ENCODE results near the gene CRYBG1. TPM values are rescaled to one million over a fixed set of nuclear protein-coding genes. Genes with fewer than 3 reads are reported as not detected.

CRYBG1 gene
- 10 to 100 TPM; 37.4 to 50.7 TPM for total RNA-seq

DNA sequence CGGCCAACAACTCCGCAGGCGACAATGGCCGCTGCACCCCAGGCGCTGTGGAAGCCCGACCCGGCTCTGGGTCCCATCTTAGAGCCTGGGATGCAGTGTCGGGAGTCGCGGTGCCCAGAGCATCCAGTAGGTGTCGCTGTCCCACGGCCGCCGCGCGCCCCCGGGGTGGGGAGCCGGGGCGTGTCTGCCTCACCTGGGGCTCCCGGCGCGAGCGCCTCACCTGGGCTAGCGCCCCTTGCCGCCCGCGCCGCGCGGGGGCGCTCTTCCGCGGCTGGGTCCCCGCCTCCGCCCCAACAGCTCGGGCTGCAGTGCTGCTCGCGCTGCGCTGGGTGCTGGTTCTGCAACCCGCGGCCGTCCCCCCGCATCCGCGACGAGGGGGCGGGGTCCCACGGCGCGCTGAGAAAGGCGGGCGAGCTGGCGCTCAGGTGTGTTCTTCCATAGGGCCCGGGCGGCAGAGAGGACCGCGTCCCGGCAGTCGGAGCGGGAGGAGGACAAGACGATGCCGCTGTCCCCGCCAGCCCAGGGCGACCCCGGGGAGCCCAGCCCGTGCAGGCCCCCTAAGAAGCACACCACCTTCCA, at the start of gene CRYBG1:
TSS of gene CRYBG1 (plus strand) at position 308 of the 579 bp plus-strand sequence. CDS start at position 500, 192 bp downstream.
- Mint-ChIP-seq H3K9me3 (no peaks in the 10 kb centered on the region), H3K36me3 (ENCODE audit: insufficient read depth in 2 of 2) (no peaks in the 10 kb centered on the region), H3K4me3 (peak within 1 kb of the TSS; percentile 92 to 94), H3K27me3 (ENCODE audit: low read depth) (peaks cover 64% of the 10 kb centered on the region), H3K27ac (no peak within 1 kb of the TSS), H3K4me1 (ENCODE audit: low read depth) (peaks cover 14% of the 10 kb centered on the region)
- DNase-seq (peak; percentile 74 to 84), ATAC-seq (replicated peaks in 1 of 2) (peak; percentile 85 to 88)

DNA sequence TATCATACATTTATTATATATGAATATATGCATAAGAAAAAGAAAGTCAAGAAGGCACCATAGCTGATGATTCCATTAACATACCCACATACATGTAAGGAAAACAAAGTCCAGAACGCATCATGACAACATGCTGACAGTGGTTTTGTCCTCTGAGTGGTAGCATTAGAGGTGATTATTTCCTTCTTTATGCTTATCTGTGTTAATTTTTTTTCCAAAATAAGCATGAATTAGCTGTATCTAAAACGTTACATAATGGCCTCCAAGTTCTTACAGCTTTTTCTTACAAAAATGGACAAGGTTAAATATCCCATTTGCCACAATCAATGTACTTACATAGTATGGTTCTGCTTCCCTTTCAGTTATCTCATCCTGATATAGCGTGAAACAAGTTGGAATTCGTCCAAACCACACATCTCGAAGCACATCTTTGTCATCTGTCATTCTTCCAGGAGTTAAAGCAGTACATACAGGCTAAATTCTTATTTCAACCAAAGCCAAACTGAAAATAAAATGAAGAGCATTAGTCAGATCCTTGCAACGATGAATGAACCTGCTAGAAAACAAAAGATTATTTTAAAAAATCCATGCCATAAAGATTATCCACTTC, 44.6 kb upstream of the CRYBG1 start:
- Mint-ChIP-seq H3K4me3 (peak overlapping the region; percentile 43 to 60), H3K27me3 (ENCODE audit: low read depth) (no peaks in the 10 kb centered on the region), H3K9me3 (no peaks in the 10 kb centered on the region), H3K36me3 (ENCODE audit: insufficient read depth in 2 of 2) (peaks cover 12 to 15% of the 10 kb centered on the region in 2 donors), H3K4me1 (ENCODE audit: low read depth) (peaks cover 66% of the 10 kb centered on the region), H3K27ac (peak overlapping the region; percentile 34)
- DNase-seq (peak in 1 of 2 donors; percentile 7), ATAC-seq (replicated peaks in 1 of 2) (peak; percentile 68 to 70)

GRCh38 chr6:106316375-106316766, 44.1 kb upstream of the CRYBG1 start:
- Mint-ChIP-seq H3K4me1 (ENCODE audit: low read depth) (peaks cover 61% of the 10 kb centered on the region), H3K9me3 (no peaks in the 10 kb centered on the region), H3K27ac (peak overlapping the region; percentile 34), H3K36me3 (ENCODE audit: insufficient read depth in 2 of 2) (peaks cover 9 to 12% of the 10 kb centered on the region in 2 donors), H3K27me3 (ENCODE audit: low read depth) (no peaks in the 10 kb centered on the region), H3K4me3 (peak overlapping the region; percentile 43 to 62)
- ATAC-seq (replicated peaks in 1 of 2) = peak; percentile 82 to 88
- DNase-seq = no peak

GRCh38 chr6:106318061-106318460, 42.5 kb upstream of the CRYBG1 start:
- Mint-ChIP-seq H3K9me3 (no peaks in the 10 kb centered on the region), H3K27me3 (ENCODE audit: low read depth) (no peaks in the 10 kb centered on the region), H3K36me3 (ENCODE audit: insufficient read depth in 2 of 2) (peaks cover 5 to 7% of the 10 kb centered on the region in 2 donors), H3K27ac (no peak overlapping the region), H3K4me3 (no peak overlapping the region), H3K4me1 (ENCODE audit: low read depth) (peaks cover 58% of the 10 kb centered on the region)
- DNase-seq = no peak
- ATAC-seq (replicated peaks in 1 of 2) = no peak

GRCh38 chr6:106318851-106319250, 41.7 kb upstream of the CRYBG1 start:
- Mint-ChIP-seq H3K9me3 (no peaks in the 10 kb centered on the region), H3K27ac (no peak overlapping the region), H3K4me3 (no peak overlapping the region), H3K36me3 (ENCODE audit: insufficient read depth in 2 of 2) (peaks cover 5% of the 10 kb centered on the region in 2 donors), H3K4me1 (ENCODE audit: low read depth) (peaks cover 59% of the 10 kb centered on the region), H3K27me3 (ENCODE audit: low read depth) (no peaks in the 10 kb centered on the region)
- DNase-seq = no peak
- no peak for ATAC-seq (replicated peaks in 1 of 2)

GRCh38 chr6:106321940-106322339, 38.6 kb upstream of the CRYBG1 start:
- ATAC-seq (replicated peaks in 1 of 2) (no peak), DNase-seq (no peak)
- Mint-ChIP-seq H3K4me1 (ENCODE audit: low read depth) (peaks cover 51% of the 10 kb centered on the region), H3K27ac (no peak overlapping the region), H3K9me3 (no peaks in the 10 kb centered on the region), H3K27me3 (ENCODE audit: low read depth) (no peaks in the 10 kb centered on the region), H3K36me3 (ENCODE audit: insufficient read depth in 2 of 2) (peaks cover 2 to 5% of the 10 kb centered on the region in 2 donors), H3K4me3 (no peak overlapping the region)

DNA sequence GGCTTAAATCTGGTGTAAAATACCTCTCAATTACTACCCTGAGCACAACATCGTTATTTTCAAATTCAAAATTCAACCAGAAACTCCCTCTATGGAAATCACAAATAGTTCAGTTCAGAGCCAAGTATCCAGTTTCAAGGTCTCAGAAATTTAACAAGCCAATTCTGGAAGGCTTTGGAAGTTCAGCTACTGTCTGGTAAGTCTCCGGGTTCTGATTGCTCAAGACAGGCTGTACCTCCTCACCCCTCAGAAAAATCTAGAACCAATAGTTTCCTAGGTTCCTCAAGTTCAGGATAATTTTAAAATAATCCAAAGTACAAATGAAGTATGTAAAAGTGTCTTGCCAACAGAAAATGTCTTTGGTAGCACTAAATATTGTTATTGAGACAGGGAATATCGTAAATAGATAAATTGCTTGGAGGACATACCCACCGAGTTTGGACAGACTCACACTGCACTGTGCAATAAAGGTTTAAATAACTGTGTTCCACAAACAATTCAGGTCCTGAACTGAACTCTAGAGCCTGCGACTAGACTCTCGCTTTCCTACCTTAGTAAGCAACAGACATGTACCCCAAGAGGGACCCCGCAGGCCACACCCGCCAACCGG, 35.7 kb upstream of the CRYBG1 start:
- DNase-seq = no peak
- ATAC-seq (replicated peaks in 1 of 2) = no peak
- peak overlapping the region; percentile 94 for H3K27ac Mint-ChIP-seq
- H3K27me3 Mint-ChIP-seq (ENCODE audit: low read depth) = peaks cover 17% of the 10 kb centered on the region
- H3K4me1 Mint-ChIP-seq (ENCODE audit: low read depth) = peaks cover 38% of the 10 kb centered on the region
- H3K4me3 Mint-ChIP-seq = peak overlapping the region; percentile 95 to 100
- H3K36me3 Mint-ChIP-seq (ENCODE audit: insufficient read depth in 2 of 2) = peaks cover 2 to 5% of the 10 kb centered on the region in 2 donors
- H3K9me3 Mint-ChIP-seq = no peaks in the 10 kb centered on the region

GRCh38 chr6:106325336-106326178, 35.0 kb upstream of the CRYBG1 start, which contains the start of gene ATG5:
Gene ATG5, minus strand, starts transcription at chr6:106325760. Its CDS starts 9,552 bp downstream, at chr6:106316208.
- DNase-seq (peak; percentile 99 to 100), ATAC-seq (replicated peaks in 1 of 2) (peak; percentile 95 to 97)
- Mint-ChIP-seq H3K27ac (peak within 1 kb of the TSS; percentile 94), H3K9me3 (no peaks in the 10 kb centered on the region), H3K36me3 (ENCODE audit: insufficient read depth in 2 of 2) (peaks cover 2 to 5% of the 10 kb centered on the region in 2 donors), H3K4me3 (peak within 1 kb of the TSS; percentile 95 to 100), H3K4me1 (ENCODE audit: low read depth) (peaks cover 38% of the 10 kb centered on the region), H3K27me3 (ENCODE audit: low read depth) (peaks cover 24% of the 10 kb centered on the region)

DNA sequence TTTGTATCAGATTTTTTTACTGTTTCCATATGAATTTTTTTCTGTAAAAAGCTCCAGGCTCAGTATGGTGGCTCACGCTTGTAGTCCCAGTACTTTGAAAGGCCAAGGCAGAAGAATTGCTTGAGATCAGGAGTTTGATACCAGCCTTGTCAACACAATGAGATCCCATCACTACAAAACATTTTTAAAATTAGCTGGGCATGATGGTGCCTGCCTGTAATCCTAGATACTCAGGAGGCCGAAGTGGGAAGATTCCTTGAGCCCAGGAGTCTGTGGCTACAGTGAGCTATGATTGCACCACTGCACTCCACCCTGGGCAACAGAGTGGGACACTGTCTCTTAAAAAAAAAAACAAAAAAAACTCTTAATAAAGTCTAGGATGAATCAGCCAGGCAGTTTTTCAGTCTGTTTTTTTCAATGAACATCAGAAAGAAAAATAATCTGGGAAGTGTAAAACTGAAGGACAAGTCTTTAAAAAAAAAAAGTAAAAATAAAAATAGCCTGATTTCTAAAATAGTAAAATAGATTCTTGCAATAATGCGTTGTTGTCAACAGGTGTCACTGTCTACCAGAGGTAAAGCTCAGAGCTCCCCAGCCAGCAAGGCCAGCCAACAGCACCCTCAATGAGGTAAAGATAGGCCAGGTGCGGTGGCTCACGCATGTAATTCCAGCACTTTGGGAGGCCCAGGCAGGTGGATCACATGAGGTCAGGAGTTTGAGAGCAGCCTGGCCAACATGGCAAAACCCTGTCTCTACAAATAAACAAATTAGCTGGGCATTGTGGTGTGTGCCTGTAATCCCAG, 25.7 kb upstream of the CRYBG1 start:
- H3K9me3 Mint-ChIP-seq = no peaks in the 10 kb centered on the region
- H3K27ac Mint-ChIP-seq = no peak overlapping the region
- no peak overlapping the region for H3K4me3 Mint-ChIP-seq
- DNase-seq = peak; percentile 49 to 50
- no peaks in the 10 kb centered on the region for H3K36me3 Mint-ChIP-seq (ENCODE audit: insufficient read depth in 2 of 2)
- H3K27me3 Mint-ChIP-seq (ENCODE audit: low read depth) = peaks cover 22% of the 10 kb centered on the region
- H3K4me1 Mint-ChIP-seq (ENCODE audit: low read depth) = peaks cover 9% of the 10 kb centered on the region
- ATAC-seq (replicated peaks in 1 of 2) = peak; percentile 66 to 70

DNA sequence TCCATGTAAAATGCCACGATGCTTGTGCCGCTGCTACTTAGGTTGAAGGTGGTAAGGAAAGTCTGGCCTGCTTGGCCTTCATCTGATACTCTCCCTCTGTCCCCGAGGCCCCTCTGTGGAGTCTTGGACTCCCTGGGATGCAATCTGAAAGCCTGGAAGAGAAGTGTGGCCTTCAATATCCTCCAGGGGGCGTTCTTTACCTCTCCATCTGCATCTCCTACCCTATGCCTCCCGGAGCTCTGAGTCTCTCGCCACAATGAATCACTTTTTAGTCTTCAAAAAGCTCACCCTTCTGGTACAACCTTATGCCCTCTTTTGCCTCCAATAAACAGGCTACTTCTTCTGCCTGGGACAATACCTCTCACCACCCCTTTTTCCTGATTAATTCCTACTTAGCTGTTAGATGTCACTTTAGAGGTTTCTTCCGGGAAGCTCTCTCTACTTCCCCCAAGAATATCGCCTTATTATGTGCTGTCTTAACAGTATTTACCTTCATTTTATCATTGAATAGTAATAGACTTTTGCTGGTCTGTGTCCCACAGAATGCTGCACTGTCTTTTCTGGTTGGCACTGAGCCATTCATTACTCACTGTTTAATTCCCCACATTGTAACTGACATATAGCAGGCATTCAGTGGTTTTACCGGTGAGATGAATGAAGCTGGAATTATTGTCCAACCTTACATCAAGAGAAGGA, 21.0 kb upstream of the CRYBG1 start:
- Mint-ChIP-seq H3K4me3 (peak overlapping the region in 1 of 2 donors; percentile 5), H3K27ac (no peak overlapping the region), H3K27me3 (ENCODE audit: low read depth) (peaks cover 29% of the 10 kb centered on the region), H3K9me3 (no peaks in the 10 kb centered on the region), H3K4me1 (ENCODE audit: low read depth) (peaks cover 9% of the 10 kb centered on the region), H3K36me3 (ENCODE audit: insufficient read depth in 2 of 2) (no peaks in the 10 kb centered on the region)
- DNase-seq = peak; percentile 54
- ATAC-seq (replicated peaks in 1 of 2) = peak; percentile 96 to 97

DNA sequence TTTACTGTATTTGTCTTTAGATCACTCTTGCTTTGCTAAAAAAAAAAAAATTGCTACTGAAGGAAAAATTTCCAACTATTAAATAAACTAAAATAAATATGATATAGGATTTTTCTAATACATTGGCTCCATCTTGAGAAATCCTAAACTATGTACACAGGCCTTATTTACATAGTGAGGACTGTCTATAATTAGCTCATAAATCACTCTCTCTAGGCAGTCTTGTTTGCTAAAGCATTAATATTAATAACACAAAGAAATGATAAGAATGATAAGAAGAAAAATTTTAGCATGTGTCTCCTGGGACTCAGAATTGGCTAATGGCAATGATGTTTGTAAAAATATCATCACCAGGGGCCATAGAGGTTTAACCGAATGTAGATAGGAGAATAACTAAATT, 13.3 kb upstream of the CRYBG1 start:
- no peak for ATAC-seq (replicated peaks in 1 of 2)
- Mint-ChIP-seq H3K4me3 (no peak overlapping the region), H3K27me3 (ENCODE audit: low read depth) (peaks cover 20% of the 10 kb centered on the region), H3K27ac (no peak overlapping the region), H3K36me3 (ENCODE audit: insufficient read depth in 2 of 2) (no peaks in the 10 kb centered on the region), H3K4me1 (ENCODE audit: low read depth) (no peaks in the 10 kb centered on the region), H3K9me3 (no peaks in the 10 kb centered on the region)
- no peak for DNase-seq

- H3K9me3 Mint-ChIP-seq = no peaks in the 10 kb centered on the region
- peaks cover 0 to 2% of the 10 kb centered on the region in 2 donors for H3K36me3 Mint-ChIP-seq (ENCODE audit: insufficient read depth in 2 of 2)
- ATAC-seq (replicated peaks in 1 of 2) (no peak), DNase-seq (no peak)
- H3K4me1 Mint-ChIP-seq (ENCODE audit: low read depth) = peaks cover 13% of the 10 kb centered on the region
- peaks cover 71% of the 10 kb centered on the region for H3K27me3 Mint-ChIP-seq (ENCODE audit: low read depth)
- no peak overlapping the region for H3K27ac Mint-ChIP-seq
- H3K4me3 Mint-ChIP-seq = no peak overlapping the region
Measured at GRCh38 chr6:106356378-106356777, 4.1 kb upstream of the CRYBG1 start.

Measured in activated T-cell treated with anti-CD3 and anti-CD28 coated beads, Interleukin-2, amount 50 U/mL, for 72 hours (primary cell).